H9 (cell line): ENCODE measurements around the gene CASP10. TPM values are rescaled to one million over a fixed set of nuclear protein-coding genes. Genes with fewer than 3 reads are reported as not detected.

Experiments
- DNase-seq: peaks from one replicate; pipeline ENCODE4 v3.0.0-alpha.2; 2017
- H2AFZ ChIP-seq: one replicate; pipeline ENCODE4 v1.6.1; 2013; ENCODE audit warnings: mild to moderate bottlenecking, low read length, control low read depth, moderate library complexity
- H2AK5ac ChIP-seq: 2 replicates; pipeline ENCODE4 v1.6.1; 2013; ENCODE audit warnings: low read length, control low read depth, mixed read lengths; ENCODE audit not compliant: insufficient read length
- H2BK120ac ChIP-seq: one replicate; pipeline ENCODE4 v1.6.1; 2013; ENCODE audit warnings: low read depth, mild to moderate bottlenecking, low read length, control low read depth, inconsistent platforms; ENCODE audit not compliant: poor library complexity, severe bottlenecking
- H2BK12ac ChIP-seq: 2 replicates; pipeline ENCODE4 v1.6.1; 2013; ENCODE audit warnings: low read length, control low read depth, mixed read lengths, low read depth; ENCODE audit not compliant: insufficient read length
- H2BK15ac ChIP-seq: 2 replicates; pipeline ENCODE4 v1.6.1; 2013; ENCODE audit warnings: low read depth, low read length, control low read depth
- H2BK20ac ChIP-seq: one replicate; pipeline ENCODE4 v1.6.1; 2013; ENCODE audit warnings: low read depth, mild to moderate bottlenecking, low read length, control low read depth, inconsistent platforms; ENCODE audit not compliant: poor library complexity, severe bottlenecking
- H2BK5ac ChIP-seq: 2 replicates; pipeline ENCODE4 v1.6.1; 2013; ENCODE audit warnings: low read length, control low read depth, mixed read lengths; ENCODE audit not compliant: insufficient read length
- H3K14ac ChIP-seq: 2 replicates; pipeline ENCODE4 v1.6.1; 2013; ENCODE audit warnings: low read length, control low read depth; ENCODE audit not compliant: insufficient read depth
- H3K18ac ChIP-seq: 2 replicates; pipeline ENCODE4 v1.6.1; 2013; ENCODE audit warnings: low read depth, mild to moderate bottlenecking, mixed read lengths, low read length, control low read depth; ENCODE audit not compliant: insufficient read length
- H3K23ac ChIP-seq: 2 replicates; pipeline ENCODE4 v1.6.1; 2013; ENCODE audit warnings: low read length, control low read depth, mixed read lengths, low read depth; ENCODE audit not compliant: insufficient read length
- H3K23me2 ChIP-seq: 2 replicates; pipeline ENCODE4 v1.6.1; 2013; ENCODE audit warnings: low read depth, mild to moderate bottlenecking, mixed read lengths, low read length, control low read depth; ENCODE audit not compliant: insufficient read length, poor library complexity, severe bottlenecking
- H3K27ac ChIP-seq: 2 replicates; pipeline ENCODE4 v1.5.1; 2013; ENCODE audit warnings: low read length, control low read depth, mixed read lengths, low read depth; ENCODE audit not compliant: insufficient read length
- H3K27me3 ChIP-seq: 2 replicates; pipeline ENCODE4 v1.6.1; 2013; ENCODE audit warnings: low read length, control low read depth, inconsistent platforms; ENCODE audit not compliant: insufficient read depth
- H3K4ac ChIP-seq: 2 replicates; pipeline ENCODE4 v1.6.1; 2013; ENCODE audit warnings: low read depth, mild to moderate bottlenecking, control low read depth, inconsistent platforms, low read length, moderate library complexity
- H3K4me1 ChIP-seq: 2 replicates; pipeline ENCODE4 v1.6.1; 2013; ENCODE audit warnings: low read length, control low read depth, inconsistent platforms; ENCODE audit not compliant: insufficient read depth
- H3K4me2 ChIP-seq: 2 replicates; pipeline ENCODE4 v1.6.1; 2013; ENCODE audit warnings: low read length, control low read depth, mixed read lengths; ENCODE audit not compliant: insufficient read length, insufficient read depth
- H3K56ac ChIP-seq: 2 replicates; pipeline ENCODE4 v1.6.1; 2013; ENCODE audit warnings: low read depth, mild to moderate bottlenecking, mixed read lengths, low read length, control low read depth; ENCODE audit not compliant: insufficient read length
- H3K79me1 ChIP-seq: 2 replicates; pipeline ENCODE4 v1.6.1; 2013; ENCODE audit warnings: low read depth, mild to moderate bottlenecking, moderate library complexity, low read length, control low read depth, inconsistent platforms; ENCODE audit not compliant: insufficient read depth, poor library complexity, severe bottlenecking
- H3K79me2 ChIP-seq: 2 replicates; pipeline ENCODE4 v1.6.1; 2013; ENCODE audit warnings: low read length, control low read depth, inconsistent platforms; ENCODE audit not compliant: insufficient read depth
- H3K9ac ChIP-seq: 2 replicates; pipeline ENCODE4 v1.6.1; 2013; ENCODE audit warnings: low read length, control low read depth, mixed read lengths; ENCODE audit not compliant: insufficient read length; ENCODE audit errors: extremely low read depth
- H3K9me3 ChIP-seq: one replicate; pipeline ENCODE4 v1.6.1; 2013; ENCODE audit warnings: low read depth, low read length, inconsistent platforms; ENCODE audit not compliant: control insufficient read depth
- H3T11ph ChIP-seq: one replicate; pipeline ENCODE4 v1.6.1; 2013; ENCODE audit warnings: mild to moderate bottlenecking, low read length, control low read depth, inconsistent platforms
- H4K20me1 ChIP-seq: one replicate; pipeline ENCODE4 v1.6.1; 2013; ENCODE audit not compliant: control insufficient read depth, insufficient read length, insufficient read depth
- H4K5ac ChIP-seq: 2 replicates; pipeline ENCODE4 v1.6.1; 2013; ENCODE audit warnings: low read depth, mild to moderate bottlenecking, mixed read lengths, low read length, control low read depth; ENCODE audit not compliant: insufficient read length
- H4K8ac ChIP-seq: replicated peaks from 2 replicates; pipeline ENCODE4 v1.6.1; 2013; ENCODE audit warnings: low read length, control low read depth, mixed read lengths, low read depth; ENCODE audit not compliant: insufficient read length
- H4K91ac ChIP-seq: 2 replicates; pipeline ENCODE4 v1.6.1; 2013; ENCODE audit warnings: low read depth, mild to moderate bottlenecking, moderate library complexity, mixed read lengths, low read length, control low read depth; ENCODE audit not compliant: insufficient read length
- H3K27ac Mint-ChIP-seq, 3 experiments: 2 replicates in 2 of 3; 3 replicates in 1 of 3; pipeline ENCODE4 v1.8.0; 2020 to 2021; ENCODE audit warnings: mixed read lengths in 3 of 3, mild to moderate bottlenecking in 1 of 3, moderate library complexity in 1 of 3
- H3K27me3 Mint-ChIP-seq: 2 replicates; pipeline ENCODE4 v1.8.0; 2021; ENCODE audit warnings: low read depth, mild to moderate bottlenecking, moderate library complexity, mixed read lengths
- H3K36me3 Mint-ChIP-seq, 3 experiments: 2 replicates in 2 of 3; 3 replicates in 1 of 3; pipeline ENCODE4 v1.8.0; 2020 to 2021; ENCODE audit warnings: low read depth in 3 of 3, mixed read lengths in 3 of 3; ENCODE audit not compliant: insufficient read depth in 1 of 3
- H3K4me1 Mint-ChIP-seq, 2 experiments: 2 replicates each; pipeline ENCODE4 v1.8.0; 2020; ENCODE audit warnings: mixed read lengths in 2 of 2
- H3K4me3 Mint-ChIP-seq, 2 experiments: 2 replicates in 1 of 2; 3 replicates in 1 of 2; pipeline ENCODE4 v1.8.0; 2020 to 2021; ENCODE audit warnings: mild to moderate bottlenecking in 2 of 2, mixed read lengths in 2 of 2, moderate library complexity in 1 of 2
- H3K9me3 Mint-ChIP-seq, 2 experiments: 2 replicates in 1 of 2; 3 replicates in 1 of 2; pipeline ENCODE4 v1.8.0; 2020; ENCODE audit warnings: mild to moderate bottlenecking in 2 of 2, mixed read lengths in 2 of 2, moderate library complexity in 1 of 2
- WGBS: extraction: QIAGEN DNeasy Blood & Tissue Kit; methylation state at CpG from one replicate; pipeline ENCODE4 v1.1.7; 2013; ENCODE audit warnings: missing lambda C conversion rate, low lambda C conversion rate, mixed read lengths; ENCODE audit not compliant: insufficient read length; ENCODE audit errors: extremely low coverage; 5-methylcytosine and 5-hydroxymethylcytosine counted together
- total RNA-seq: library from RNA; stranded (reverse); gene quantifications from 2 replicates; pipeline ENCODE4 v1.2.1, GENCODE V29; 2021
- TF ChIP-seq, protein P1 (sequence below): fragments of 200-600 bp; sonication (generic); conservative IDR thresholded peaks from 3 replicates; pipeline ENCODE4 v1.8.0; 2021; ENCODE audit warnings: antibody characterized with exemption, mild to moderate bottlenecking

CASP10 gene
- total RNA-seq, 1 experiment from 2014 or later = 2.7 TPM

DNA sequence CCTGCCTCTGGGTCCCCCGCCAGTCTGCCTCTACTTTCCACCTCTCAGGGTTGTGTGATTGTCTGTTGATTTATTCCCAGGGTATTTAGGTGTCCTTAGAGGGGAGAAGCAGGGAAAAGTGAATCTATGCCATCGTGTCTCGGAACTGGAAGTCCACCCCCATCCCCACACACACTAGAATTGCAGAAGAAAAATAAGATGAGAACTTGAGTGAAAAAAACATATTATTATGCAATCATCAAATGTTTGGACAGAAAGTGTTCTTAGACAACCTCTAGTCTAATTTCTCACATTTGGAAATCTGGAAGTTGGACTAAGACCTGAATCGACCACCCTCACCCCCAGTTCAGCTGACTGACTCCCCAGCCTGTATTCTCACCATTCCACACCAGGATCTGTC, 63.3 kb downstream of the CASP10 start:
- Mint-ChIP-seq H3K27me3 (no peaks in the 10 kb centered on the region), H3K9me3 (peaks cover 3 to 4% of the 10 kb centered on the region in 2 experiments; a peak in 2 of 5 replicates), H3K36me3 (peaks cover 0 to 7% (median 0%) of the 10 kb centered on the region in 3 experiments; a peak in 3 of 7 replicates), H3K4me3 (no peak overlapping the region), H3K4me1 (no peaks in the 10 kb centered on the region), H3K27ac (peak overlapping the region in 1 of 3 experiments; percentile 65; a peak in 2 of 7 replicates)
- DNase-seq = no peak
- H4K91ac ChIP-seq = no peak overlapping the region
- no CpG with 5 or more reads among the region's 4 CpGs for WGBS
- H3K9me3 ChIP-seq = no peaks in the 10 kb centered on the region
- no peak overlapping the region for H3K23ac ChIP-seq
- H4K20me1 ChIP-seq = no peaks in the 10 kb centered on the region
- no peaks in the 10 kb centered on the region for H3K79me1 ChIP-seq
- no peak overlapping the region for H3K14ac ChIP-seq
- no peak overlapping the region for H4K5ac ChIP-seq
- H4K8ac ChIP-seq = no peak overlapping the region
- no peaks in the 10 kb centered on the region for H3K23me2 ChIP-seq
- H3K56ac ChIP-seq = no peak overlapping the region
- H3K9ac ChIP-seq = no peak overlapping the region
- H3K79me2 ChIP-seq = no peaks in the 10 kb centered on the region
- no peak overlapping the region for H2AK5ac ChIP-seq
- no peak overlapping the region for H3K27ac ChIP-seq
- H2BK20ac ChIP-seq = no peak overlapping the region
- no peak overlapping the region for H3K18ac ChIP-seq
- no peaks in the 10 kb centered on the region for H3K4me1 ChIP-seq
- no peak overlapping the region for H3K4ac ChIP-seq
- no peaks in the 10 kb centered on the region for H3K27me3 ChIP-seq
- H2BK5ac ChIP-seq = no peak overlapping the region
- no peak overlapping the region for H3K4me2 ChIP-seq
- H2BK120ac ChIP-seq = no peak overlapping the region
- H3T11ph ChIP-seq = no peak overlapping the region
- no peak overlapping the region for H2BK12ac ChIP-seq
- no peak overlapping the region for H2BK15ac ChIP-seq
- H2AFZ ChIP-seq = no peak overlapping the region
- TF ChIP-seq, protein P1, sequence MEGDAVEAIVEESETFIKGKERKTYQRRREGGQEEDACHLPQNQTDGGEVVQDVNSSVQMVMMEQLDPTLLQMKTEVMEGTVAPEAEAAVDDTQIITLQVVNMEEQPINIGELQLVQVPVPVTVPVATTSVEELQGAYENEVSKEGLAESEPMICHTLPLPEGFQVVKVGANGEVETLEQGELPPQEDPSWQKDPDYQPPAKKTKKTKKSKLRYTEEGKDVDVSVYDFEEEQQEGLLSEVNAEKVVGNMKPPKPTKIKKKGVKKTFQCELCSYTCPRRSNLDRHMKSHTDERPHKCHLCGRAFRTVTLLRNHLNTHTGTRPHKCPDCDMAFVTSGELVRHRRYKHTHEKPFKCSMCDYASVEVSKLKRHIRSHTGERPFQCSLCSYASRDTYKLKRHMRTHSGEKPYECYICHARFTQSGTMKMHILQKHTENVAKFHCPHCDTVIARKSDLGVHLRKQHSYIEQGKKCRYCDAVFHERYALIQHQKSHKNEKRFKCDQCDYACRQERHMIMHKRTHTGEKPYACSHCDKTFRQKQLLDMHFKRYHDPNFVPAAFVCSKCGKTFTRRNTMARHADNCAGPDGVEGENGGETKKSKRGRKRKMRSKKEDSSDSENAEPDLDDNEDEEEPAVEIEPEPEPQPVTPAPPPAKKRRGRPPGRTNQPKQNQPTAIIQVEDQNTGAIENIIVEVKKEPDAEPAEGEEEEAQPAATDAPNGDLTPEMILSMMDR = no peak
